Muscle layer of duodenum (tissue), 2 donors: ENCODE data around the gene GNAI2.

Source experiments
- H3K27ac ChIP-seq: one replicate; pipeline ENCODE4 v1.7.0; 2013; ENCODE audit warnings: mild to moderate bottlenecking, low read length
- H3K27me3 ChIP-seq: one replicate; pipeline ENCODE4 v1.7.0; 2013; ENCODE audit warnings: low read depth, mild to moderate bottlenecking, control low read depth, low read length
- H3K36me3 ChIP-seq, 2 donors: one replicate each; pipeline ENCODE4 v1.7.0; 2013; ENCODE audit warnings: low read length in 2 of 2, control low read depth in 1 of 2, mild to moderate bottlenecking in 1 of 2; ENCODE audit not compliant: insufficient read depth in 2 of 2, control insufficient read depth in 1 of 2
- H3K4me1 ChIP-seq, 2 donors: one replicate each; pipeline ENCODE4 v1.7.0; 2013; ENCODE audit warnings: low read length in 2 of 2, mild to moderate bottlenecking in 2 of 2, control low read depth in 1 of 2, moderate library complexity in 1 of 2; ENCODE audit not compliant: insufficient read depth in 2 of 2, control insufficient read depth in 1 of 2
- H3K4me3 ChIP-seq, 2 donors: one replicate each; pipeline ENCODE4 v1.7.0; 2013; ENCODE audit warnings: low read length in 2 of 2, low read depth in 1 of 2, mild to moderate bottlenecking in 1 of 2
- H3K9me3 ChIP-seq, 2 donors: one replicate each; pipeline ENCODE4 v1.7.0; 2013; ENCODE audit warnings: low read length in 2 of 2, control low read depth in 1 of 2, mild to moderate bottlenecking in 1 of 2; ENCODE audit not compliant: control insufficient read depth in 1 of 2
- donor health status: healthy.

The GNAI2 gene

GRCh38 chr3:50194903-50195500, 41.0 kb upstream of the GNAI2 start:
- no peak overlapping the region for H3K27ac ChIP-seq
- no peaks in the 10 kb centered on the region for H3K9me3 ChIP-seq
- H3K4me1 ChIP-seq = peaks cover 0 to 15% of the 10 kb centered on the region in 2 donors
- peak overlapping the region in 1 of 2 donors; percentile 43 for H3K4me3 ChIP-seq
- no peaks in the 10 kb centered on the region for H3K36me3 ChIP-seq
- peaks cover 18% of the 10 kb centered on the region for H3K27me3 ChIP-seq

DNA sequence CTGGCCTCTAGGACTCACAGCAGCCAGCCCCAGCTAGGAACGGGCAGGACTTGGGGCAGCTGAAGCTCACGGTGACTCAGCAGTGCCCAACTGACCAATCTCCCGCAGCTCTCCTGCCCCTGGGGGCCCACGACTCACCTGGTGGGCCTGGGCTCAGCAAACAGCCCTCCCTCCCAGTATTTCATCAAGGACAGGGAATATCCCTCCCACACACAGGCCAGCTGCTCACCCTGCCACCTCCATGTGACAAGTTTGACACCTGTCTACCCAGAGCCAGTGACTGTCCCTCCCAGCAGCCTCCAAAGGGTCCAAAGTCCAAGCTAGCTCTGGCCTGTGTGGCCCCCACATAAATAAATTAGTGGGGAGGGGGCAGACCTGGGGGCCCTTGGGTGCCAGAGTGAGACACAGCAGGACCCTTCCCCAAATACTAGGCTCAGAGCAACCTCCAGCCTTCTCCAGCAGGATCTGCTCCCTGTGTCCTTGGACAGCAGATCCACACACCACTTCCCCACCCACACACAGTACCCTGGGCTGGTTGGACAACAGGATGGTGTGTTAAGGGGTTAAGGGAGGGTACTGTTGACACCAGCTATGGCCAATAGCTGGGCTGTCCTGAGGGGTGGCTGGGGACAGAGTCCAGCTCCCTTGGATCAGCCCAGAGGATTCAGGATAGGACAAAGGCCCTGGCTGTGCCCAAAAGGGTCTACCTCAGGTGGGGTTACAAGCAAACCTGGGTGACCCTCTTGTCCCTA, 40.3 kb upstream of the GNAI2 start:
- H3K36me3 ChIP-seq = no peaks in the 10 kb centered on the region

GRCh38 chr3:50196253-50196801, 39.7 kb upstream of the GNAI2 start:
- H3K9me3 ChIP-seq = no peaks in the 10 kb centered on the region
- no peak overlapping the region for H3K27ac ChIP-seq
- no peak overlapping the region for H3K4me3 ChIP-seq
- peaks cover 22% of the 10 kb centered on the region for H3K27me3 ChIP-seq
- peaks cover 0 to 15% of the 10 kb centered on the region in 2 donors for H3K4me1 ChIP-seq
- H3K36me3 ChIP-seq = no peaks in the 10 kb centered on the region

More for the DNA sequence above, 40.3 kb upstream of the GNAI2 start:
- H3K4me1 ChIP-seq = peaks cover 0 to 15% of the 10 kb centered on the region in 2 donors
- no peak overlapping the region for H3K27ac ChIP-seq
- no peaks in the 10 kb centered on the region for H3K9me3 ChIP-seq
- peaks cover 18% of the 10 kb centered on the region for H3K27me3 ChIP-seq
- H3K4me3 ChIP-seq = no peak overlapping the region

- no peaks in the 10 kb centered on the region for H3K9me3 ChIP-seq
- peaks cover 0 to 8% of the 10 kb centered on the region in 2 donors for H3K4me1 ChIP-seq
- H3K27ac ChIP-seq = no peak overlapping the region
- H3K4me3 ChIP-seq = no peak overlapping the region
- H3K27me3 ChIP-seq = peaks cover 41% of the 10 kb centered on the region
- no peaks in the 10 kb centered on the region for H3K36me3 ChIP-seq
These were observed 34.3 kb upstream of the GNAI2 start for GRCh38 chr3:50201573-50202315.

DNA sequence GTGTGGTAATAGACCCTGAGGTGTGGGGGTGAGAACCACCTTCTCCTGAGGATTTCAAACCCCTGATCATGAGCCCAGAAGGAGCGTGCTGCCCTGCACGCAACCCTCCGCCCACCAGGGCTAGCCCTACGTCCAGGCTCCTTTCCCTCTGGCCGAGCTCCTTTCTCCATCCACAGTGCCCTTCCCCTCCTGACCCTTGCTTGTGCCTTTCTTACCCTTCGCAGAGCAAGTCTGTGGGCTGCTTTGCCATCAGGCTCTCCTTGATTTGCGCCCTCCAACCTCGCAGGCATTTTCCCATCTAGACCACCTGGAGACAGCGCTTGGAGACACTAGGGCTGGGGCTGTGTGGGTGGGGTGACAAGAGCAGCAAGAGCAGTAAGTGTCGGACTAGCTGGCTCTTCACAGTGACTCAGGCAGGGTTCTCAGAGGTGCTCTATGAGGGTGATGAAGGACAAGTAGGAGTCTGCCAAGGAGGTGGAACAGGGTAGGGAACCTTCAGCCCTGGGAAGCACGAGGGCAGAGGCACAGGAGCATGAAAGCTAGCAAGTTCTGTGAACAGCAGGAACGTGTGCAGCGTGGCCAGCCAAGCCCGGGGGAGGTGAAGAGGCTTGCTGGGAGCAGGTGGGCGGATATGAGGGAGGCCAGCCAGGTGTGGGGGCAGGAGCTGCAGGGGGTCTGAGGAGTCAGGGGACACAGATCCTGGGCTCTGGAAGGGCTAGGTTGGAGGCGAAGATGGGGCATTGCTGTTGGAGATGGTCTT, 33.5 kb upstream of the GNAI2 start:
- Histone ChIP-seq H3K36me3 (no peaks in the 10 kb centered on the region), H3K4me3 (no peak overlapping the region), H3K9me3 (no peaks in the 10 kb centered on the region), H3K27me3 (peaks cover 41% of the 10 kb centered on the region), H3K4me1 (peaks cover 0 to 8% of the 10 kb centered on the region in 2 donors), H3K27ac (no peak overlapping the region)

DNA sequence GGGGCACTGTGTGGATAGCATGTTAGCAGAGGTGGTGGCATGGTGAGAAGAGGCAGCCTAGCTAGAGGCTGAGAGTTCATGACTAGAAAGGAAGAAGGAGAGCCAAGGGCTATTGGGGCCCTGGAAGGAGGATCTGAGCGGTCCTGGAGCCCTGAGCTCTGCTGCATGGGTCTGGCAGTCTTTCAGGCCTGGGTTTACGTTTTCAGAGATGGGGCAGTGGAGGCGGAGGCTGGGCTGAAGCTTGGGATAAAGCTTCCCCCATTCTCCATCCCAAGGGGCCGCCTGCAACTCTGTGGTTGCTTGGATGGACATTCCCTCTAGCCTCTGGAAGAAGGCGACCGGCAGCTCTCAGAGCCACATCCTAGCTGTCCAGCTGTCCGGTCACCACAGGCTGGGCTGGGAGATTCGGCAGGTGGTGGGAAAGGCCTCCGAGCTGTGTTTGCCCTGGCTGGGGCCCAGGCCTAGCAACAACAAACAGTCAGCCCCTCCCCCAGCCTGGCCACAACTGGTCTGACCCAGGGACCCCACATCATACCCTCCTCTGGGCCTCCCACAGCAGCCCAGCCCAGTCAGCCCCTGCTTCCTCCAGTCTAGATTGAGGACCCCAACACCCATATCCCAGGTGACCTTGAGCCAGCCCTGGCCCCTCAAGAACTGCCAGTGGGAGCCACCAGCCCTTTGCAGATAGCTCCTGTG, 32.7 kb upstream of the GNAI2 start:
- H3K36me3 ChIP-seq = no peaks in the 10 kb centered on the region
- no peak overlapping the region for H3K27ac ChIP-seq
- H3K4me3 ChIP-seq = no peak overlapping the region
- no peaks in the 10 kb centered on the region for H3K9me3 ChIP-seq
- H3K27me3 ChIP-seq = peaks cover 41% of the 10 kb centered on the region
- H3K4me1 ChIP-seq = peaks cover 0 to 8% of the 10 kb centered on the region in 2 donors

DNA sequence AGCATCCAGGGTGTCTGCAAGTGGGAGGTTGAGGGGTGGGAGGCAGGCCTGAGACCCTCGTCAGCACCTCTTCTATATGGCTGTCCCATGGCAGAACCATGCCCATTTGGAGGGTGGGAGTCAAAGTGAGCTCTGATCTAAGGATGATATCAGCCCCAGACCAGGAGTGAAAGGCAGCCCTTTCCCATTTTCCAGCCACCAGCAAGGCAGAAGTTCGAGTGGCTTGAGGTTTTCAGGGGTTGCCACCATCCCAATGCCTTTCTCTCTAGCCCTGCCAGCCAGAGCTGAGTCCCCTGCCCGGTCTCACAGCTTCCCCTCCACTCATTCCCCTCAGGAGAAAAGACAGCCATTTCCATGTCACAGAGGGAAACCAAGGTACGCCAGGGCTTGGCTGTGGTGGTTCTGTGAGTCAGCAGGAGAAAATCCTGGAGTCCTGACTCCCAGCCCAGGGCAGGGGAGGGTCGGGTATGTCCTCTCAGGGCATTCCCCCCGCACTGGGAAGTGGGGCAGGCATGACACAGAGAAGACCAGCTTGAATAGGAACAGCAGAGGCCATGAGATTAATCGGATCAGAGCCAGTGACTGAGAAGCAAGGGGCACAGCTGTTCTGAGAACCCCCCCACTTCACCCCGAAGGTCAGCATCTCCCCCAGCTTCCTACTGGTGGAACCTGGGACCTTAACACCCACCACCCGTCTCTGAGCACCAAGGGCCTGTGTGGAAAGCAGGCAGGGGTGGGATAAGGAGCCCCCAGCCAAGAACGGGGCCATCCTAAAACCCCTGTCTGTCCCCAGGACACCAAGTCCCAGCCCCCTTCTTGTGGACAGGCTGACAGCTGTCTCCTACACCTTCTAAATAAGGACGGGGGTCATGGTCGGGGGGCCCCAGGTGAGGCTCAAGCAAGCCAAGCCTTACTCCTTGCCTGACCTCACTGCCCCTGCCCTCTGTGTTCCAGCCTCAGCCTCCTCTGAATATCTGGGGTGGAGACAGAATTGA, 31.9 kb upstream of the GNAI2 start:
- no peak overlapping the region for H3K27ac ChIP-seq

DNA sequence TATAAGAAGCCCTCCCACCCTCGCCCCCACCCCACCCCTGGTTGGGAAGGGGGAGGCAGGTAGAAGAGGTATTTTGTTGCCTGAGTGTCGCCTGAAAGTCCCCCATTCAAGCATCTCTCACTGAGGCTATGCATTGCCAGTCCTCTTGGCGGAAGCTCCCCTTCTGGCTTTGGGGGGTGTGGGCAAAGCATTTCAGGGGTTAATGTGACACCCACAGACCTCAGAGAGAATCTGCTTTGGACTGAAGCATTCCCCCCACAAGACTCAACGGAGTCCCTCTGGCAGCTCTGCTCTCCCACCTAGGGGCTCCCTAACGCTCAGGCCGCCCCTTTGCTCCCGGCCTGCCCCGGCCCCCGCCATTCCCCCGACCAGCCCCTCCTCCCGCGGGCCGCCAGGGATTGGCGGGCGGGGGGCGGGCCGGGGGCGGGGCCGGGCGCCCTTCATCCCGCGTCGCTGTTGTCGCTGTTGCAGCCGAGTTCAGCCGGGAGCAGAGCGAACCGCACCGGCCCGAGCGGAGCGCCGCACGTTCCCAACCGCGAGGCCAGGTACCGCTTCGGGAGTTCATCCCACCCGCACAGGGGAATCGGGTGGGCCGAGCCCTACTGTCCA, 31.1 kb upstream of the GNAI2 start, which contains the start of gene SLC38A3:
SLC38A3 (plus strand) TSS at position 468 of the 609 bp plus-strand sequence. CDS start 8,929 bp downstream, outside the sequence.
- H3K27ac ChIP-seq = no peak within 1 kb of the TSS
- H3K9me3 ChIP-seq = no peaks in the 10 kb centered on the region
- peaks cover 41% of the 10 kb centered on the region for H3K27me3 ChIP-seq
- no peaks in the 10 kb centered on the region for H3K36me3 ChIP-seq
- peaks cover 0 to 8% of the 10 kb centered on the region in 2 donors for H3K4me1 ChIP-seq
- H3K4me3 ChIP-seq = peak within 1 kb of the TSS in 1 of 2 donors; percentile 59

More for the DNA sequence above, 31.9 kb upstream of the GNAI2 start:
- no peak overlapping the region for H3K4me3 ChIP-seq
- no peaks in the 10 kb centered on the region for H3K9me3 ChIP-seq
- H3K36me3 ChIP-seq = no peaks in the 10 kb centered on the region
- H3K27me3 ChIP-seq = peaks cover 41% of the 10 kb centered on the region
- peaks cover 0 to 8% of the 10 kb centered on the region in 2 donors for H3K4me1 ChIP-seq

- H3K27me3 ChIP-seq = peaks cover 41% of the 10 kb centered on the region
- peak overlapping the region in 1 of 2 donors; percentile 59 for H3K4me3 ChIP-seq
- H3K36me3 ChIP-seq = no peaks in the 10 kb centered on the region
- H3K27ac ChIP-seq = no peak overlapping the region
- no peaks in the 10 kb centered on the region for H3K9me3 ChIP-seq
- H3K4me1 ChIP-seq = peaks cover 0 to 8% of the 10 kb centered on the region in 2 donors
These were observed 30.4 kb upstream of the GNAI2 start for GRCh38 chr3:50205413-50206276.
